H1 (cell line): ENCODE results near the gene QSOX2. TPM values are rescaled to one million over a fixed set of nuclear protein-coding genes. Genes with fewer than 3 reads are reported as not detected.

Experiments
- ATF3 ChIP-seq: IDR thresholded peaks from 2 replicates; pipeline ENCODE4 v1.6.1; 2011; ENCODE audit warnings: low read depth, mild to moderate bottlenecking, low read length; ENCODE audit not compliant: insufficient read depth
- BRCA1 ChIP-seq: IDR thresholded peaks from 2 replicates; pipeline ENCODE4 v1.6.1; 2012; ENCODE audit warnings: low read depth, low read length, improper control_type of control experiment
- CTCF ChIP-seq, 3 experiments: IDR thresholded peaks; 1 replicate in 2 of 3; 2 replicates in 1 of 3; pipeline versions ENCODE4 v1.5.1 to v1.6.1; 2011; ENCODE audit warnings: low read length in 3 of 3, mild to moderate bottlenecking in 3 of 3, inconsistent platforms in 2 of 3, low read depth in 1 of 3, moderate library complexity in 1 of 3; ENCODE audit not compliant: insufficient read depth in 1 of 3; ENCODE audit errors: control extremely low read depth in 1 of 3
- HDAC2 ChIP-seq, 2 experiments: fragments of 300-600 bp in 1 of 2; sonication (generic) in 1 of 2; IDR thresholded peaks; 2 replicates each; pipeline ENCODE4 v1.6.1; 2011 to 2012; ENCODE audit warnings: low read depth in 2 of 2, low read length in 2 of 2, mild to moderate bottlenecking in 2 of 2, moderate library complexity in 2 of 2, borderline replicate concordance in 1 of 2, inconsistent platforms in 1 of 2
- HDAC6 ChIP-seq: IDR thresholded peaks from one replicate; pipeline ENCODE4 v1.7.1; 2012; ENCODE audit warnings: low read depth, mild to moderate bottlenecking, inconsistent platforms, low read length, moderate library complexity
- MAFK ChIP-seq: IDR thresholded peaks from 2 replicates; pipeline ENCODE4 v1.6.1; 2012; ENCODE audit warnings: low read depth, mild to moderate bottlenecking, improper control_type of control experiment, low read length
- TAF1 ChIP-seq: IDR thresholded peaks from 2 replicates; pipeline ENCODE4 v1.6.1; 2011; ENCODE audit warnings: mild to moderate bottlenecking, low read depth, low read length
- polyA plus RNA-seq, 7 experiments: library from polyadenylated mRNA; depleted of rRNA in 3 of 7; stranded (reverse) in 5 of 7; unstranded in 2 of 7; fragments of >200 nt in 5 of 7; fragments of 200-250 nt in 2 of 7; gene quantifications; 1 replicate in 5 of 7; 2 replicates in 1 of 7; 4 replicates in 1 of 7; pipeline versions ENCODE4 v1.2.1 to v1.2.3, GENCODE V29; 2011 to 2013; ENCODE audit warnings: missing spikeins in 2 of 7, mixed read lengths in 2 of 7
- total RNA-seq: library from RNA; stranded (reverse); fragmentation: NEBNext Ultra II Directional; extraction: Animal tissue kit (Norgen Biotek cat#: 25700); gene quantifications from 2 replicates; pipeline ENCODE4 v1.2.1, GENCODE V29; 2021

Gene QSOX2
- total and polyA plus RNA-seq, 2 of the 8 experiments (the other 6 are each of a cell fraction or from before 2014, with no cell fraction given), result 18.0 to 28.6 TPM

GRCh38 chr9:136193891-136194279, 51.7 kb downstream of the QSOX2 start (continued):
- no peak for TF ChIP-seq MAFK
- TF ChIP-seq CTCF (IDR thresholded peaks at IDR 0.05; ENCODE audit: control extremely low read depth in 1 of 3, insufficient read depth in 1 of 3, low read depth in 1 of 3, low read length in 3 of 3), result no peak
- TF ChIP-seq TAF1, result no peak
- no peak for TF ChIP-seq ATF3
- no peak for TF ChIP-seq HDAC6
- TF ChIP-seq HDAC2 (IDR thresholded peaks at IDR 0.05; ENCODE audit: borderline replicate concordance in 1 of 2, low read depth in 2 of 2, low read length in 2 of 2), result no peak
- no peak for TF ChIP-seq BRCA1
